SU-DHL-6 (cell line): Measurements from ENCODE around the gene CHMP6.
A peak's percentile ranks its signal among the peaks of the same experiment; 100 is the strongest.

Source experiments
- H2AFZ ChIP-seq: fragments of 200-600 bp; sonication (generic); 2 replicates; pipeline ENCODE4 v1.6.1; 2014; ENCODE audit warnings: low read depth, mild to moderate bottlenecking, moderate library complexity, mixed read lengths, antibody characterized with exemption, low read length; ENCODE audit not compliant: severe bottlenecking
- H3F3A ChIP-seq: fragments of 200-600 bp; shearing (Covaris generic); 2 replicates; pipeline ENCODE4 v1.6.0; 2016; ENCODE audit warnings: antibody characterized with exemption, mild to moderate bottlenecking; ENCODE audit not compliant: insufficient read depth
- H3K27ac ChIP-seq: fragments of 200-600 bp; sonication (generic); 2 replicates; pipeline ENCODE4 v1.5.1; 2016; ENCODE audit warnings: low read depth, mild to moderate bottlenecking, low read length, moderate library complexity, mixed read lengths
- H3K27me3 ChIP-seq: fragments of 200-600 bp; sonication (generic), shearing (Covaris generic); 2 replicates; pipeline ENCODE4 v1.6.0; 2014; ENCODE audit warnings: mild to moderate bottlenecking, low read length
- H3K36me3 ChIP-seq: fragments of 200-600 bp; sonication (generic); 2 replicates; pipeline ENCODE4 v1.6.1; 2014; ENCODE audit warnings: mild to moderate bottlenecking, low read length, mixed read lengths
- H3K4me2 ChIP-seq: fragments of 300-600, 200-600 bp; shearing (Covaris generic), sonication (generic); 2 replicates; pipeline ENCODE4 v1.6.0; 2014; ENCODE audit warnings: low read length, low read depth, mild to moderate bottlenecking; ENCODE audit not compliant: poor library complexity, severe bottlenecking
- H3K4me3 ChIP-seq: fragments of 200-600 bp; sonication (generic); 2 replicates; pipeline ENCODE4 v1.5.1; 2014; ENCODE audit warnings: antibody characterized with exemption, low read length, mild to moderate bottlenecking, mixed read lengths; ENCODE audit not compliant: insufficient read depth, poor library complexity, severe bottlenecking
- H3K79me2 ChIP-seq: fragments of 200-600 bp; sonication (generic); 2 replicates; pipeline ENCODE4 v1.6.1; 2014; ENCODE audit warnings: mild to moderate bottlenecking, low read length, moderate library complexity; ENCODE audit not compliant: insufficient read depth
- H3K9ac ChIP-seq: fragments of 200-600 bp; sonication (generic); 2 replicates; pipeline ENCODE4 v1.7.0; 2014; ENCODE audit warnings: mild to moderate bottlenecking, low read length
- H3K9me2 ChIP-seq: fragments of 200-600 bp; sonication (generic); replicated peaks from 2 replicates; pipeline ENCODE4 v1.6.1; 2014; ENCODE audit warnings: low read length; ENCODE audit not compliant: insufficient read depth
- H3K9me3 ChIP-seq: fragments of 200-600 bp; sonication (generic); 2 replicates; pipeline ENCODE4 v1.6.1; 2014; ENCODE audit warnings: low read length, mixed read lengths; ENCODE audit not compliant: insufficient read depth
- H4K20me1 ChIP-seq: fragments of 200-600 bp; sonication (generic); 2 replicates; pipeline ENCODE4 v1.6.1; 2014; ENCODE audit warnings: low read depth, mild to moderate bottlenecking, antibody characterized with exemption, low read length, moderate library complexity, mixed read lengths
- CTCF ChIP-seq: fragments of 200-600 bp; sonication (generic); IDR thresholded peaks from one replicate; pipeline ENCODE4 v1.5.1; 2017; ENCODE audit warnings: antibody characterized with exemption, mild to moderate bottlenecking, low read length, moderate library complexity; ENCODE audit not compliant: insufficient read depth, poor library complexity, severe bottlenecking
- EZH2phosphoT487 ChIP-seq: fragments of 200-600 bp; sonication (generic), shearing (Covaris generic); conservative IDR thresholded peaks from 2 replicates; pipeline ENCODE4 v1.6.1; 2018; ENCODE audit warnings: mild to moderate bottlenecking, antibody characterized with exemption, low read length, moderate library complexity, mixed read lengths

Gene CHMP6

GRCh38 chr17:80990921-80991644 lies 558 bp upstream of the CHMP6 start:
- H3K9ac ChIP-seq = peak overlapping the region; percentile 64
- H3K9me2 ChIP-seq = no peaks in the 10 kb centered on the region
- no peaks in the 10 kb centered on the region for H3K36me3 ChIP-seq
- H3K9me3 ChIP-seq = no peaks in the 10 kb centered on the region
- no peaks in the 10 kb centered on the region for H3F3A ChIP-seq
- peak overlapping the region; percentile 88 for H2AFZ ChIP-seq
- H3K79me2 ChIP-seq = 0 out of 2 replicates have a peak, but pooled peaks cover 8% of the 10 kb centered on the region
- TF ChIP-seq CTCF (no peak), EZH2phosphoT487 (no peak)
- H3K4me3 ChIP-seq = peak overlapping the region; percentile 71
- H3K27ac ChIP-seq = no peak overlapping the region
- no peaks in the 10 kb centered on the region for H3K27me3 ChIP-seq
- no peaks in the 10 kb centered on the region for H4K20me1 ChIP-seq
- H3K4me2 ChIP-seq = peak overlapping the region; percentile 79

GRCh38 chr17:80992077-80992947 lies 671 bp downstream of the CHMP6 start:
- Histone ChIP-seq H3K4me2 (peak overlapping the region; percentile 79), H4K20me1 (no peaks in the 10 kb centered on the region), H3K36me3 (no peaks in the 10 kb centered on the region), H3K9me2 (no peaks in the 10 kb centered on the region), H3K27ac (no peak overlapping the region), H3K9ac (peak overlapping the region; percentile 64), H3K27me3 (no peaks in the 10 kb centered on the region), H3K4me3 (peak overlapping the region; percentile 71), H3K9me3 (no peaks in the 10 kb centered on the region), H3K79me2 (0 out of 2 replicates have a peak, but pooled peaks cover 8% of the 10 kb centered on the region), H2AFZ (peak overlapping the region; percentile 88), H3F3A (no peaks in the 10 kb centered on the region)
- TF ChIP-seq EZH2phosphoT487 (no peak), CTCF (no peak)

GRCh38 chr17:80992948-80993624 lies 1.4 kb downstream of the CHMP6 start:
- Histone ChIP-seq H3K36me3 (no peaks in the 10 kb centered on the region), H3K79me2 (0 out of 2 replicates have a peak, but pooled peaks cover 8% of the 10 kb centered on the region), H4K20me1 (no peaks in the 10 kb centered on the region), H3K27me3 (no peaks in the 10 kb centered on the region), H3K9me2 (no peaks in the 10 kb centered on the region), H3K4me2 (peak overlapping the region; percentile 79), H3K9me3 (no peaks in the 10 kb centered on the region), H3K9ac (peak overlapping the region; percentile 64), H3K27ac (no peak overlapping the region), H2AFZ (no peak overlapping the region), H3F3A (no peaks in the 10 kb centered on the region), H3K4me3 (peak overlapping the region; percentile 71)
- TF ChIP-seq EZH2phosphoT487 (no peak), CTCF (no peak)
